ENCODE results near the gene DDX1.

- TF ChIP-seq CTCF (IDR thresholded peaks at IDR 0.05) (peak; percentile 94), EZH2 (IDR thresholded peaks at IDR 0.05; ENCODE audit: borderline replicate concordance, insufficient read depth, low read depth, low read length, poor library complexity, severe bottlenecking) (no peak)
Measured at GRCh38 chr2:15636972-15637785, 45.5 kb downstream of the DDX1 start.
